HAP-1 (cell line): ENCODE measurements around the gene CCNQ.
A peak's percentile ranks its signal among the peaks of the same experiment; 100 is the strongest.

Experiments
- DNase-seq, 2 experiments: peaks; one replicate each; pipeline ENCODE4 v3.0.0-alpha.2; 2016 to 2020; ENCODE audit warnings: low spot score in 2 of 2
- H3K27me3 ChIP-seq: fragments of 250-450 bp; sonication (Bioruptor Pico); 2 replicates; pipeline ENCODE4 v1.5.1; 2020; ENCODE audit warnings: low read depth, mild to moderate bottlenecking, moderate library complexity
- H3K36me3 ChIP-seq: fragments of 250-450 bp; sonication (Bioruptor Pico); replicated peaks from 2 replicates; pipeline ENCODE4 v1.5.1; 2020; ENCODE audit warnings: mild to moderate bottlenecking
- H3K4me1 ChIP-seq: fragments of 250-450 bp; sonication (Bioruptor Pico); 2 replicates; pipeline ENCODE4 v1.5.1; 2020; ENCODE audit warnings: mild to moderate bottlenecking
- H3K4me3 ChIP-seq: fragments of 250-450 bp; sonication (Bioruptor Pico); 2 replicates; pipeline ENCODE4 v1.5.1; 2020; ENCODE audit warnings: mild to moderate bottlenecking, moderate library complexity
- H3K9me3 ChIP-seq: fragments of 250-450 bp; sonication (Bioruptor Pico); 2 replicates; pipeline ENCODE4 v1.5.1; 2020; ENCODE audit warnings: mild to moderate bottlenecking, moderate library complexity
- in situ Hi-C: fragments of 300-500 bp; cut with MboI; formaldehyde crosslinking; loops from 3 replicates; pipeline ENCODE4 v1.14.3; 2020; ENCODE audit warnings: low sequenced_read_pairs, inconsistent platforms, mixed read lengths

CCNQ gene

DNA sequence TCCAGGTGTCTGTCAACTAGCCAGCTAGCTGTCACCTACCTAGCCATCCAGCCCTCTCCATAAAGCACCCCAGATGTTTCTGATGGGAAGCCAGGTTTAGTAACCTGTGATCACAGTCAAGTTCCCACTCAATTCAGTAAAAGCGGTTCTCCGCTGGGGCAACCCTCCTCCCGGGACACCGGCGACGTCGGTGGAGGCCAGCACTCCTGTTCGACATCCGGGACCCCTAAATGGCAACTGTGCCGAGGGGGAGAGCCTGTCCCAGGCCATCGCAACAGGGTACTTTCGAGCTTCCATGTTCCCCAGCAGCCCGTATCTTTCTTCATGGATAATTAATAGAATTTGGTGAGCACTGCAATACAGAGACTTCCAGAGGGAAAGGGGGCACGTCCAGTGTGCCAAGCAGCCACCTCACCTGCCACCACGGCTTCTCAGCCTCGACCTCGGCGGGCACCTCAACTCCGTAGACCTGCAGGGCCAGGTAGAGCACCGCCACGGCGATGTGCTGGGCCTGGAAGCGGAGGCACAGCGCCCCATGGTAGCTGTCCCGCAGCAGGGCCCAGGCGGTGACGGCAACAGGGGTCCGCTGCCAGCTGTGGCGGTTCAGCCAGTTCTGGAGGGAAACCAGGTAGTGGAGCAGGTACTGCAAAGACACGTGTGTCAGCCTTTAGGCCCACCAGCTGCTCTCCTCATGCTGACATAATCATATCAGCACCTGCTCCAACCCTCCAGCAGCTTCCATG is 6.7 kb downstream of the CCNQ start:
- H3K4me3 ChIP-seq = no peak overlapping the region
- in situ Hi-C loops = no loop called here
- no peaks in the 10 kb centered on the region for H3K27me3 ChIP-seq
- peaks cover 75% of the 10 kb centered on the region for H3K36me3 ChIP-seq
- no peak for DNase-seq
- peaks cover 2% of the 10 kb centered on the region; the same call in 1 of the 2 replicates for H3K9me3 ChIP-seq
- H3K4me1 ChIP-seq = no peaks in the 10 kb centered on the region; the same call in 1 of the 2 replicates

GRCh38 chrX:153590961-153591956 is 7.7 kb downstream of the CCNQ start:
- peaks cover 67% of the 10 kb centered on the region for H3K36me3 ChIP-seq
- in situ Hi-C loops = no loop called here
- H3K27me3 ChIP-seq = no peaks in the 10 kb centered on the region
- DNase-seq = no peak
- H3K4me1 ChIP-seq = no peaks in the 10 kb centered on the region
- H3K4me3 ChIP-seq = no peak overlapping the region
- no peaks in the 10 kb centered on the region for H3K9me3 ChIP-seq

DNA sequence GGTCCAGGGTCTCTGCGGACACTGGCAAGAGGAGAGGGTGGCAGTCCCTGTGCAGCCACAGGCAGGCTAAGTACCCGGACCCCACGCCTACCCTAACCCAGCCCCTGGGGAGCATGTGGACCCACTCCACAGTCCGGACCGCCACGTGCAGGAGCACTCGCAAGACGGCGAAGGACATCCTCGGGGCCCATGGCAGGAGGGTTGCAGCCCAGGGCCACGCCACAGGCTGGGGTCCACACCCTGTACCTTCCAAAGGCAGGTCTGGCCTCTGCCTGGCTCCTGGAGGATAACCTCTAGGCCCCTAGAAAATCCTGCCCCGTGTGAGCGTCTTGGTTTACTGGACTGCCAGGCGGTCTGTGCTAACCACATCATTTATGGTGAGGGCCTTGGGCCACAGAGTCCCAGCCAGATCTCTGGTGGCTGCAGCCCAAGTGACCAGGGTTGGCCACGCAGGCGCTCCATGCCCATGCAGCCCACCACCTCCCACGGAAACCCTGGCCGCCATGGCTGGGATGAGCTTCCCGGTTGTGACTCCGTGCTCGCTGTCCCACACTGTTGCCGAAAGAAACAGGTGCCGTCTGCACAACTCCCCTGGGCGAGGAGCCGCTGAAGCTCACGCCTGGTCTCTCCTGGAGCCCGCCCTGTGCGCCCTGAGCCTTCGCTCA is 10.0 kb downstream of the CCNQ start:
- Histone ChIP-seq H3K9me3 (no peaks in the 10 kb centered on the region), H3K27me3 (no peaks in the 10 kb centered on the region), H3K4me1 (no peaks in the 10 kb centered on the region), H3K36me3 (peaks cover 44% of the 10 kb centered on the region), H3K4me3 (no peak overlapping the region)
- in situ Hi-C loops = no loop called here
- DNase-seq = no peak

DNA sequence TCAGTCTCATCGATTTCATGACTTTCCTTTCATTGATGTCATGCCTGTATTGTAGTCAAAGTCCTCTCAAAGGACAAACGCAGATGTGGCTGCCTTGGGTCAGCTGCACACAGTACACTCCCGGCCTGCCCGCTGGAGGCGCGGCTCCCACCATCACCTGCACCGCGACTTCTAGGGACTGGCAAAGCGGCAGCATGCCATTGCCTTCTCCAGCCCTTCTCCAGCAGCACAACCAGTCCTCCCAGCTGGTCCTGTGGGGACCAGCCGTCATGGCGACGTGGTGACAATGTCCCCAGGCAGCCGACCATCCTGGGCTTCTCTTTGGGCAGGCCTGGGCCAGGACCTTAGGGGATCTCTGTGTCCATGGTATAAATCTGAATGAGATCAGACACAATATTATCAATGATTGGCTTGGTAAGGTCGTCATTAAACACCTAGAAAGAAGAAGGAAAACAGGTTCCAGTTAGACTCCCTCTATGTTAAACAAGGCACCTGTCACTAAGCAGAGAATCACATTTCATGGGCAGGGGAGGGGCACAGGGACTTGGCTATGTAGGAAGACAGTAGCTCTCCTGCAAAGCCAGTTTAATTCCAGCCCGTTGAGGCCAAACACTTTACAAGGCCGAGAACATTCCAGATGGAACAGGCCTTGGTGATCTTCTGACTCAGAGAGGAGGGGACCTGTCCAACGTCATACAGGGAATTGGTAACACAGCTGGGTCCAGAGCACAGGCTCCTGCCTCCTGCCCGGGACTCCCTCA is 10.7 kb downstream of the CCNQ start:
- in situ Hi-C loops = no loop called here

DNA sequence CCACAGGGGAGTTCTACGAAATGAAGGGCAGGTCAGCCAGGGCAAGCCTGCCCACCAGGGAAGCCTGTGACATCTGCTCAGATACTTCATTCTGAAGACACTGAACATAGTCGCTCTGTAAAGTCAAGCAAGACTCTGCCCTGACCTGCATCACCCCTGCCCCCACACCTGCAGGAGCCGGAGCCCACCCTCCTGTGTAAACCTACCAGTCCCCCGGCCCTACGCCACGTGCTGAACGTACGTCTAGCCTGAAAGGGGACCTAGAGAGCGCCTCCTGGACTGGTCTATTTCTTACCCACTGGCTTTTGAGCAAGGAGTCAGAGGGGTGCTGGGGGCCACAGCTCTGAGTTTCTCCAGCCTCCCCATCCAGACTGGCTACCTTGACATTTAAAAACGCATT is 11.6 kb downstream of the CCNQ start:
- no peaks in the 10 kb centered on the region for H3K27me3 ChIP-seq
- H3K4me3 ChIP-seq = no peak overlapping the region
- no peaks in the 10 kb centered on the region for H3K4me1 ChIP-seq
- in situ Hi-C loops = no loop called here
- H3K36me3 ChIP-seq = peaks cover 28% of the 10 kb centered on the region
- H3K9me3 ChIP-seq = no peaks in the 10 kb centered on the region
- DNase-seq = no peak

More for the DNA sequence above, 10.7 kb downstream of the CCNQ start:
- no peak for DNase-seq
- no peaks in the 10 kb centered on the region for H3K9me3 ChIP-seq
- H3K36me3 ChIP-seq = peaks cover 37% of the 10 kb centered on the region
- no peaks in the 10 kb centered on the region for H3K27me3 ChIP-seq
- no peaks in the 10 kb centered on the region for H3K4me1 ChIP-seq
- H3K4me3 ChIP-seq = no peak overlapping the region

DNA sequence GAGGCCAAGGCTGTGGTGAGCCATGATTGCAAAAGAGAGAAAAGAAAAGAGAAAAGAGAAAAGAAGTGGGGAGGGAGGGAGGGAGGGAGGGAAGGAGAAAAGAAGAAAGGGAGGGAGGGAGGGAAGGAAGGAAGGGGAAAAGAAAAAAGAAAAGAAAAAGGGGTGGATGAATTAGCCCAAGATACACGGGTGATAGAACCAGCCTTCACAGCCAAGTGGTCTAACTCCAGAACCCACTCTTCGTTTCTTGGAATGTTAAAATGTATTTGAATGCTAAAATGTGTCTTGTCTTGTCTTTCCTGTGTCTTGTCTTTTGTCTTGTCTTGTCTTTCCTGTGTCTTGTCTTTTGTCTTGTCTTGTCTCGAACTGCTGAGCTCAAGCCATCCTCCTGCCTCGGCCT is 13.1 kb downstream of the CCNQ start:
- Histone ChIP-seq H3K36me3 (peaks cover 18% of the 10 kb centered on the region), H3K27me3 (no peaks in the 10 kb centered on the region), H3K4me3 (no peak overlapping the region), H3K9me3 (no peaks in the 10 kb centered on the region), H3K4me1 (no peaks in the 10 kb centered on the region)
- in situ Hi-C loops = no loop called here
- no peak for DNase-seq

DNA sequence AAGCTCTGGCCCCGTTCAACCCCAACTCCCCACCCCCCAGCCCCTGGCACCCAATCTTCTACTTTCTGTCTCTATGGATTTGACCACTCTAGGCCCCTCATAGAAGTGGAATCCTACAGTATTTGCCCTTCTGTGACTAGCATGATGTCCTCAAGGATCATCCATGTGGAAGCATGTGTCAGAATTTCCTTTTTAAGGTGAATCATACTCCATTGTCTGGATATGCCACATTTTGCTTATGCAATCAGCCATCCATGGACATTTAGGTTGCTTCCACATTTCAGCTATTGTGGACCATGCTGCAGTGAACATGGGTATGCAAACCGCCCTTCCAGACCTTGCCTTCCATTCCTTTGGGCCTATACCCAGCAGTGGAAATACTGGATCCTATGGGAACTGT is 15.5 kb downstream of the CCNQ start:
- DNase-seq = no peak
- Histone ChIP-seq H3K27me3 (no peaks in the 10 kb centered on the region), H3K9me3 (no peaks in the 10 kb centered on the region), H3K36me3 (peaks cover 10% of the 10 kb centered on the region), H3K4me1 (no peaks in the 10 kb centered on the region), H3K4me3 (no peak overlapping the region)
- in situ Hi-C loops = no loop called here

DNA sequence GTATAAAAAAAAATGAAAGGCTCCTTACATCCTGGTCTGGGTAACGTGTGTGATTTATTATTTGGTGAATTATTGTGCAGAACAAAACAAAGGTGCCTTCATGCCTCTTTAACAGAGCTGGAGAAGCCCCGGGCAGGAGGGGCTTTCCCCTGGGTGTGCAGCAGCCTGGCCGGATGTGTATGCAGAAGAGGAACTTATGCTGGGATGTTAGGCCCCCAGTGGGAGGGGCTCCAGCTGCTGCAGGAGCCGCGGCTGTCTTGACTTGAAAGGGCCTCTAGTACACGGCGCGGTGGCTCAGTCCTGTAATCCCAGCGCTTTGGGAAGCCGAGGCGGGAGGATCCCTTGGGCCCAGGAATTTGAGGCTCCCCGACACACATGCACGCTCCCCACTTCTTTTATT is 16.0 kb downstream of the CCNQ start:
- in situ Hi-C loops = no loop called here
- Histone ChIP-seq H3K27me3 (no peaks in the 10 kb centered on the region), H3K4me1 (no peaks in the 10 kb centered on the region), H3K9me3 (no peaks in the 10 kb centered on the region), H3K36me3 (peaks cover 5% of the 10 kb centered on the region), H3K4me3 (no peak overlapping the region)
- DNase-seq = peak in 1 of 2 experiments; percentile 69

- no peaks in the 10 kb centered on the region for H3K36me3 ChIP-seq
- no peaks in the 10 kb centered on the region for H3K9me3 ChIP-seq
- H3K27me3 ChIP-seq = no peaks in the 10 kb centered on the region
- in situ Hi-C loops = no loop called here
- DNase-seq = peak in 1 of 2 experiments; percentile 79
- H3K4me1 ChIP-seq = no peaks in the 10 kb centered on the region
- H3K4me3 ChIP-seq = no peak overlapping the region
Observed at GRCh38 chrX:153580700-153581386, 18.1 kb downstream of the CCNQ start.

DNA sequence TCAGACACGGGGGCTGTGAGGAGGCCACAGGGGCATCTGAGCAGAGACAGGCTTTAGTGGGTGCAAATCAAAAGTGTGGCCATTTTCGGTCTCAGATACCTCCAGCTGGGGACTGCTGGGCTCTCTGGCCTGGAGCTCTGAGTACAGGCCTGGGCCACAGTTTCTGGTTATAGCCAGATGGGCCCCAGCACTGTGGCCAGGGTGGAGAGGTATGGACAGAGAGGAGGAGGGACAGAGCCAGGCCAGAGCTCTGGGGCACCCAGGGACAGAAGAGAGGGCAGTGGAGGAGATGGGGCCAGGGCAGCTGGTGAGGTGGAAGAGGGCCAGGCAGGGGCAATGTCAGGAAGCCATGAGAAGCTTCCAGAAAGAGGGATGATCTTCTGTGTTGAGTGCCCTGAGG is 20.1 kb downstream of the CCNQ start:
- in situ Hi-C loops = no loop called here
- Histone ChIP-seq H3K9me3 (no peaks in the 10 kb centered on the region), H3K27me3 (no peaks in the 10 kb centered on the region)

DNA sequence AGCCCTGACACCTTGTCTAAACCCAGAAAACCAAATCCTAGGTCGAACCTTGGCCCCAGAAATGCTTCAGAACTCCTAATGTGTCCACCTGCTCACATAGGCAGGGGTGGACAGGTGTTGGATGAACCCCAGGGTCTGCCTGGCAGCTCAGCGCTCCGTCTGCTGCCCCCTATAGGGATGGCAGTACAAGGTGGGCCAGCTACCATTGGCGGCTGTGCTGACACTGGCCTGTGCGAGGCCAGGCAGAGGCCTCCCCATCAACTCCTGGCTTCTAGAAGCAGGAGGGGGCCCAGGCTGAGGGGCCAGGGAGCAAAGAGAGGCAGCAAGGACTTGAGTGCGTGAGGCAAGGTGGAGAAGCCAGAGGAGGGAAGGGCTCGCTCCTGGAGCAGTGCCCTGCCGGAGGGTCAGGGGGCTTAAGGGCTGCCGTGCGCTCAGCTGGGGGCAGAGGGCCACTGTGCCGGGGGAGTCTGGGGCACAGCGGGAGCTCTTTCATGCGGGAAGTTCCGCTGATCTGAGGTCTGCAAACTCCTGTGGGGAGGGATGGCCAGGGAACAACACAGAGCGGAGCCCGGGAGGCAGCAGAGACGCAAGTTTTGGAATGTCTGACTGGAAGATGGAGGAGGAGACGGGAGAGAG is 20.6 kb downstream of the CCNQ start:
- Histone ChIP-seq H3K4me3 (no peak overlapping the region), H3K9me3 (no peaks in the 10 kb centered on the region), H3K4me1 (no peaks in the 10 kb centered on the region), H3K36me3 (no peaks in the 10 kb centered on the region), H3K27me3 (no peaks in the 10 kb centered on the region)
- DNase-seq = no peak
- in situ Hi-C loops = no loop called here

More for the DNA sequence above, 20.1 kb downstream of the CCNQ start:
- no peaks in the 10 kb centered on the region for H3K36me3 ChIP-seq
- no peak for DNase-seq
- H3K4me3 ChIP-seq = no peak overlapping the region
- H3K4me1 ChIP-seq = no peaks in the 10 kb centered on the region

DNA sequence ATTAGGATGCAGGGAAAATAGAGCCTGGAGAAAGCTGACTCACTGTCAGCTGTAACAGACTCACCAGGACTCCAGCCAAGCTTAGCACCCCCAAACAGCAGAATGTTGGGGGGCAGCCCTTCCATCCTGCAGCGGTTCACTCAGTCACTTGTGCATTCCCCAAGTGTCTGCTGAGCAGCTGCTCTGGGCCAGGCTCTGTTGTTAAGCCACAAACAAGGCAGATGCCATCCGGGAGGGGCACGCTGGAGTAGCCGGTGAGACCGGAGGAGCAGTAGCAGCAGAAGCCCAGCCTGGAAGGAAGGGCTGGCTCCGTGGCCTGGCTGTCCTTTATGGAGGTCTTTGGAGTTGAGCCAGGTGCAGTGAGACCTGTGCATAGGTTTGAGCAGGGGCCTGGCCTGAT is 22.0 kb downstream of the CCNQ start:
- Histone ChIP-seq H3K36me3 (no peaks in the 10 kb centered on the region), H3K4me3 (no peak overlapping the region), H3K27me3 (no peaks in the 10 kb centered on the region), H3K4me1 (no peaks in the 10 kb centered on the region), H3K9me3 (no peaks in the 10 kb centered on the region)
- DNase-seq = no peak
- in situ Hi-C loops = no loop called here
